NCI-H2107 treated with DMSO at 0.1 percent for 48 hours (cell line): ENCODE measurements around the gene KLHL9.
"Not testable (repeated sequence)": the region's sequence is repeated elsewhere in the genome, so short reads cannot be mapped to it uniquely, and the experiment has no call there.

ENCODE experiments used
- DNase-seq: peaks from one replicate; lab custom pipeline; 2025; ENCODE audit not compliant: unreplicated experiment; lab: John Stamatoyannopoulos, UW

KLHL9 gene

GRCh38 chr9:21334701-21335632 is at the start of gene KLHL9:
TSS of gene KLHL9 (minus strand) at chr9:21335404. CDS start at chr9:21334859, 545 bp downstream.
- DNase-seq, result peak; percentile 67

GRCh38 chr9:21383627-21384026 is 48.4 kb upstream of the KLHL9 start:
- DNase-seq, result no peak

GRCh38 chr9:21381448-21382339 is 46.5 kb upstream of the KLHL9 start:
- DNase-seq, result peak; percentile 24

- not testable (repeated sequence) for DNase-seq
Observed at GRCh38 chr9:21371467-21371866, 36.3 kb upstream of the KLHL9 start.

- DNase-seq, result no peak
Observed at GRCh38 chr9:21367957-21368356, 32.8 kb upstream of the KLHL9 start, which contains the start of gene IFNA13. TSS of gene IFNA13 (minus strand) at chr9:21368057. CDS start at chr9:21368010, 47 bp downstream.

GRCh38 chr9:21367169-21367568 is 32.0 kb upstream of the KLHL9 start:
- DNase-seq, result not testable (repeated sequence)

GRCh38 chr9:21362287-21362686 is 27.1 kb upstream of the KLHL9 start:
- DNase-seq, result no peak

GRCh38 chr9:21357479-21358460 is 22.6 kb upstream of the KLHL9 start:
- no peak for DNase-seq

GRCh38 chr9:21350787-21351186 is 15.6 kb upstream of the KLHL9 start, which contains the start of gene IFNA6:
TSS of gene IFNA6 (minus strand) at chr9:21350887. CDS start at chr9:21350887, 0 bp downstream.
- DNase-seq, result no peak

- DNase-seq, result no peak
Observed at GRCh38 chr9:21348430-21348970, 13.3 kb upstream of the KLHL9 start.

- no peak for DNase-seq
Observed at GRCh38 chr9:21340735-21341134, 5.5 kb upstream of the KLHL9 start.

GRCh38 chr9:21336457-21336856 is 1.3 kb upstream of the KLHL9 start:
- DNase-seq, result no peak

GRCh38 chr9:21333226-21333625 is 2.0 kb downstream of the KLHL9 start:
- no peak for DNase-seq

GRCh38 chr9:21331676-21332402 is 3.4 kb downstream of the KLHL9 start:
- DNase-seq, result no peak

- DNase-seq, result peak; percentile 65
Observed at GRCh38 chr9:21326526-21327139, 8.6 kb downstream of the KLHL9 start.

GRCh38 chr9:21324047-21324446 is 11.2 kb downstream of the KLHL9 start:
- no peak for DNase-seq

GRCh38 chr9:21322911-21323461 is 12.2 kb downstream of the KLHL9 start:
- no peak for DNase-seq

GRCh38 chr9:21320465-21320864 is 14.7 kb downstream of the KLHL9 start:
- DNase-seq, result no peak
